ENCODE data around the gene TVP23C.

The TVP23C gene

GRCh38 chr17:15496735-15497670 is 66.3 kb downstream of the TVP23C start:
- no peak for DNase-seq (ENCODE audit: low read depth in 2 of 2, low spot score in 1 of 2)

DNA sequence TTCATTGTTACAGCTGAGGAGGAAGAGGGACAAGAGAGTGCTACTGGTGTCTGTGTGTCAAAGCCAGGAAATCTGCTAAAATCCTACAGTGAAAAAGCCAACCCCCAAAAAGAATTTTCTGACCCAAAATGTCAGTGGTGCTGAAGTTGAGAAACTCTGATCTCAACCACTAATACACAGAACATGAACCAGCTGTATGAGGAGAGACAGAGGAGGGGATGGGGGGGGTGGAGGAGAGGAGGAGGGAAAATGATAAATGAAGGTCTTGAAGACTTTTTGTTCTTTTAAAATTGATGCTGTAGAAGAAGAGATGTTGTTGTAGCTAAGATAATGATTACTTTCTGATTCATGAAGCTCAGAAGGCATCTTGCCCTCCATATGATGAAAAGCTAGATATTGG is 68.5 kb downstream of the TVP23C start:
- DNase-seq (ENCODE audit: low read depth in 2 of 2, low spot score in 1 of 2) = no peak

- no peak for DNase-seq (ENCODE audit: low read depth in 2 of 2, low spot score in 1 of 2)
These were observed 69.6 kb downstream of the TVP23C start for GRCh38 chr17:15493693-15494035.

DNA sequence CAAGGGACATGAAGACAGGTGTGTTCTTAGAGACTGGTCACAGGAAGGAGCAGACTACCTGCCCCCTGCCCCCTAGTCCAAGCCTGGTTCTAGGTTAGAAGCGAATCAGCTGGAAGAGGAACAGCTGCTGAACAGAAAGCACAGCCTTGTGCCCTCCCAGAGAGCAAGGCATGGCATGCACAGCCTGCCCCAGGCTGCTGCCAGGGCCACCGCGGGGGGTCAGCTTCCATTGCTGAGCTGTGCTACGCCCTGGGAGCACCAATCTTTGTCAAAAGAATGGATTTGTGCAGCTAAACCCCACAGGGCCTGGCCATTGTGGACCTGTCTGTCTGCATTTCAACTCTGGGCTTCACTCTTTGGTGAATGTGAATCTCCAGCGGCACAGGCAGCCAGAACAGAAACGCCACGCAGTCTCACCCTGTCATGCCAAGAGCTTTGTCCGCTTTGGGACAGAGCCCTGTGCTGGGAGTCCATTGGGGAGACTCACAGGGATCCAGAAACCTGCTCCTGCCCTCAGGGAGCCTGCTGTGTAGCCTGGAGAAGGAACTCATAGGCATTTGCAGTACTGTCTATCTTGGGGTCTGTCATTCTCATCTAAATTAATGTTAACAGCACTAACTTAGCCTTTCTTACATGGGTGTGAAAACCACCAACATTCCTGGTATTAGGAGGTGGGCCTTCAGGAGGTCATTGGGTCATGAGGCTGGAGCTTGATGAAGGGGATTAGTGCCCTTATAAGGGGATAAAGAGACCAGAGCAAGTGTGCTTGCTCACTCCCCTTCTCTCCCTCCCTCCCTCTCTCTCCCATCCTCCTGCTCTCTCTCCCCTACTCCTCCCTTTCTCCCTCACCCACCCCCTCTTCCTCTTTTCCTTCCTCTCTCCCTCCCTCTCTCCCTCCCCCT is 70.2 kb downstream of the TVP23C start:
- no peak for DNase-seq (ENCODE audit: low read depth in 2 of 2, low spot score in 1 of 2)

DNA sequence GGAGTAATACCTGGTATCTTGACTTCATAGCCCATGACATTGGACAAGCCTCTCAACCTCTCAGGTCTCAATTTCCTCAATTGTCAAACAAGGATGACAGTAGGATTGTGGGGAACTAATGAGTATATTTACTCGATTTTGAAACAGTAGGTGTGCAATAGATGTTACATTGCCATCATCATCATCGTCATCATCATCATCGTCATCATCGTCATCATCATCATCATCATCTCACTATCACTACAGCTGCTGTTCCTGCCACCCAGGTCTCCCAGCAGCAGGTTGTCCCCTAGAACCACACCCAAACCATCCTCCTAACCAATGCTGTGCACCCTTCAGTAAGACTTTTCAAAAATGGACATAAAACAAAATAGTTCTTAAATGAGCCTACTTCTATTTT is 71.1 kb downstream of the TVP23C start:
- DNase-seq (ENCODE audit: low read depth in 2 of 2, low spot score in 1 of 2) = no peak

- DNase-seq (ENCODE audit: low read depth in 2 of 2, low spot score in 1 of 2) = no peak
These were observed 72.5 kb downstream of the TVP23C start for GRCh38 chr17:15490634-15491261.

GRCh38 chr17:15488557-15488956 is 74.7 kb downstream of the TVP23C start:
- no peak for DNase-seq (ENCODE audit: low read depth in 2 of 2, low spot score in 1 of 2)

- no peak for DNase-seq (ENCODE audit: low read depth in 2 of 2, low spot score in 1 of 2)
These were observed 78.2 kb downstream of the TVP23C start for GRCh38 chr17:15485045-15485444.

GRCh38 chr17:15483431-15483830 is 79.9 kb downstream of the TVP23C start:
- DNase-seq (ENCODE audit: low read depth in 2 of 2, low spot score in 1 of 2) = no peak

- DNase-seq (ENCODE audit: low read depth in 2 of 2, low spot score in 1 of 2) = no peak
These were observed 80.8 kb downstream of the TVP23C start for GRCh38 chr17:15482476-15482875.

- no peak for DNase-seq (ENCODE audit: low read depth in 2 of 2, low spot score in 1 of 2)
These were observed 81.8 kb downstream of the TVP23C start for GRCh38 chr17:15481481-15481880.

GRCh38 chr17:15480204-15480603 is 83.1 kb downstream of the TVP23C start:
- DNase-seq (ENCODE audit: low read depth in 2 of 2, low spot score in 1 of 2) = no peak

GRCh38 chr17:15479703-15480102 is 83.6 kb downstream of the TVP23C start:
- DNase-seq (ENCODE audit: low read depth in 2 of 2, low spot score in 1 of 2) = no peak

DNA sequence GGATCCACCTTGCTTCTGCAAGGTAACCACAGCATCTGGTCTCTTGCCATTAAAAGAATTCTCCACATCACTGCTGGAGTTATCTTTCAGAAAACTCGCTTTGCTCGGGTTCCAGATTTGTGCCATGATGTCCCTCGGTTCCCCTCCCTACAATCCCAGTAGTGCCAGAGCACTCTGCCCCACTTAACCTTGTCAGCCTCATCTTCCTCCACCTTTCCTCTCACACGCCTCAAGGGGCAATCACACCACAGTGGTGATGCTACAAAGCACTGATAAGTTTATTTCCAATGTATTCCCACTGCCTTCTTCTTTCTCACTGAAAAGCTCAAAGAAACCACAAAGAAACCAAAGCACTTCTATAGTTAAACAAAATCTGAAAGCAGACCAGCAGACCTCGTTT is 84.4 kb downstream of the TVP23C start:
- no peak for DNase-seq (ENCODE audit: low read depth in 2 of 2, low spot score in 1 of 2)

GRCh38 chr17:15475631-15476354 is 87.5 kb downstream of the TVP23C start:
- no peak for DNase-seq (ENCODE audit: low read depth in 2 of 2, low spot score in 1 of 2)

- DNase-seq (ENCODE audit: low read depth in 2 of 2, low spot score in 1 of 2) = no peak
These were observed 90.4 kb downstream of the TVP23C start for GRCh38 chr17:15472891-15473290.

GRCh38 chr17:15470536-15470935 is 92.7 kb downstream of the TVP23C start:
- no peak for DNase-seq (ENCODE audit: low read depth in 2 of 2, low spot score in 1 of 2)

GRCh38 chr17:15469260-15469659 is 94.0 kb downstream of the TVP23C start:
- no peak for DNase-seq (ENCODE audit: low read depth in 2 of 2, low spot score in 1 of 2)

GRCh38 chr17:15468126-15468525 is 95.2 kb downstream of the TVP23C start:
- DNase-seq (ENCODE audit: low read depth in 2 of 2, low spot score in 1 of 2) = no peak

DNA sequence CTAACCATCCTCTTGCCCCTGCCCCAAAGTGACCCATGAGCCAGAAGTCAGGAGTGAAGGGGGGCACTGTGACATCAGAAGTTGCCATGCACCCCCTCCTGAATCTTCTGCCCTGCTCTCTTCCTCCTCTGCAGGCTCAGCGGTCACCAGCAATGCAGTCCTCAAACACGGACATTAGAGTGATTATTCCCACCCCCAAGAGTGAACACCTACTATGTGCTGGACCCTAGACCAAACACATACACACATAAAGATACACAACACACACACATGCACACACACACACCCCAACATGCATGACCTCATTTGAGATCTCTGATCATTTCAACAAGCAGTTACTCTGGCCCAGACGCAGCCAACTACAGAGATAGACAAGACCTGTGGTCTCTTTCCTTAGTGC is 95.7 kb downstream of the TVP23C start, which contains the start of gene CDRT4:
Gene CDRT4, minus strand, starts transcription at position 30 of the 400 bp plus-strand sequence. CDS start 27,383 bp downstream, outside the sequence.
- DNase-seq (ENCODE audit: low read depth in 2 of 2, low spot score in 1 of 2) = no peak

DNA sequence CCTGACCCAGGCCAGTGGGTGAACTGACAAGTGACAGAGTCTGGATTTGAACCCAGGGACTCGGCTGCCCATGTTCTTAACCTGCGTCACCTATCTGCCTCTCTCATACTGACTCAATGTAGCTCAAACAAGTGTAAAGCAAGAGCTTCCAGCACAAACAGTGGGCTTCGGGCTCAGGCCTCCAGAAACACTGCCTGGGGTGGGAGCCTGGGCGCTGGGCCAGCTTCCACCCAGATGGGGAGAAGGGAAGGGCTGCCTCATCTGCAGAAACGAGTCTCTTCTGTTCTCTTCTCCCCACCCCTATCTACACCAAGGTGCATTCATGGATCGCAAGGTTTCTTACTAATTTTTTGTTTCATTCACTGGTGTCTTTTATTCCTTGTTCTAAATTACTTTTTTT is 97.2 kb downstream of the TVP23C start:
- no peak for DNase-seq (ENCODE audit: low read depth in 2 of 2, low spot score in 1 of 2)
